Epithelial cell of proximal tubule (primary cell): Measurements from ENCODE around the gene NHSL2. TPM values are rescaled to one million over a fixed set of nuclear protein-coding genes. Genes with fewer than 3 reads are reported as not detected.
A peak's percentile ranks its signal among the peaks of the same experiment; 100 is the strongest.
"Not testable (repeated sequence)": the region's sequence is repeated elsewhere in the genome, so short reads cannot be mapped to it uniquely, and the experiment has no call there.

Source experiments
- DNase-seq: peaks from one replicate; pipeline ENCODE4 v3.0.0-alpha.2; 2011; ENCODE audit warnings: low read depth
- H3K4me3 ChIP-seq: 2 replicates; pipeline ENCODE4 v1.5.1; 2011; ENCODE audit warnings: low read depth, mild to moderate bottlenecking, low read length
- total RNA-seq: library from RNA; depleted of rRNA; stranded (reverse); fragments of >200 nt; gene quantifications from 2 replicates; pipeline ENCODE4 v1.2.3, GENCODE V29; 2015
- TF ChIP-seq, protein P1 (sequence below): conservative IDR thresholded peaks from 2 replicates; pipeline ENCODE4 v1.5.1; 2012; ENCODE audit warnings: low read depth, mild to moderate bottlenecking, low read length

NHSL2 gene
- total RNA-seq, 1 donor from 2014 or later, result 1.0 TPM

DNA sequence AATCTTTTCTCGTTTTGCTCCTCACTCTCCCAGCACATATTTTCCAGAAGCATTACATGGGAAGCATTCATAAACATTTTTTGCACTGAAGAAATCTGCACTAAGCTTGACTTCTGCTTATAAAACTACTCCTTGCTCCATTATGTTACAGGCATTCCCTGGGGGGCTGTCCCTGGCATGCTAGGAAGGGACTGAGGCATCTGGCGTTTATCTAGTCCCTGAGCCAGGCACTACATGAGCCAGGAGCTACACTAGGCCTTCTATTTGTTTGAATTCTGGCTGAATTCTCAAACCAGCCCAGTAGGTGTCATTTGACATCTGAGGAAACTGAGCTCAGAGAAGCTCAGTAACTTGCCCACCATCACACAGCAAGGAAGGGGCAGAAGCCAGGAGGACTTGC lies 43.3 kb downstream of the NHSL2 start:
- no peak overlapping the region for H3K4me3 ChIP-seq
- DNase-seq, result no peak
- TF ChIP-seq, protein P1, sequence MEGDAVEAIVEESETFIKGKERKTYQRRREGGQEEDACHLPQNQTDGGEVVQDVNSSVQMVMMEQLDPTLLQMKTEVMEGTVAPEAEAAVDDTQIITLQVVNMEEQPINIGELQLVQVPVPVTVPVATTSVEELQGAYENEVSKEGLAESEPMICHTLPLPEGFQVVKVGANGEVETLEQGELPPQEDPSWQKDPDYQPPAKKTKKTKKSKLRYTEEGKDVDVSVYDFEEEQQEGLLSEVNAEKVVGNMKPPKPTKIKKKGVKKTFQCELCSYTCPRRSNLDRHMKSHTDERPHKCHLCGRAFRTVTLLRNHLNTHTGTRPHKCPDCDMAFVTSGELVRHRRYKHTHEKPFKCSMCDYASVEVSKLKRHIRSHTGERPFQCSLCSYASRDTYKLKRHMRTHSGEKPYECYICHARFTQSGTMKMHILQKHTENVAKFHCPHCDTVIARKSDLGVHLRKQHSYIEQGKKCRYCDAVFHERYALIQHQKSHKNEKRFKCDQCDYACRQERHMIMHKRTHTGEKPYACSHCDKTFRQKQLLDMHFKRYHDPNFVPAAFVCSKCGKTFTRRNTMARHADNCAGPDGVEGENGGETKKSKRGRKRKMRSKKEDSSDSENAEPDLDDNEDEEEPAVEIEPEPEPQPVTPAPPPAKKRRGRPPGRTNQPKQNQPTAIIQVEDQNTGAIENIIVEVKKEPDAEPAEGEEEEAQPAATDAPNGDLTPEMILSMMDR, result no peak

DNA sequence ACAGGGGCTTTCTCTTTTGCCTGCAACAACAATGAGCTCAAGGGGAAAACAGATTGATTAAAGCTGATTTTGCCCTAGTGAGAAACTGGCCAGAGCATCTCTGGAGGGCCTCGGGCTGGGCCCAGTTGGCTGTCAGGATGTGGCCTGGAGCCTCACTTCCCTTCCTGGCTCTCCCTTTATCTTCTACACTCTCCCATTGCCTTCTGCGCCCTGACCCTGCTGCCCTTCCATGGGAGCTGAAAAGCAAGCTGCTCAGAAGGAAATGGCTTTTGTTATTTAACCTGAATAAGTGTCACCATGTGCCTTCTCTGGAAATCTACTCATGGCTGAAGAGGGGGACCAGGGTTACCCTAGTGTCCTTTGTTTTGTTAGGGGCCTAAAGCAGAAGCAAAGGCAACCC lies 43.8 kb downstream of the NHSL2 start:
- DNase-seq, result no peak
- no peak overlapping the region for H3K4me3 ChIP-seq
- TF ChIP-seq, protein P1, result no peak

DNA sequence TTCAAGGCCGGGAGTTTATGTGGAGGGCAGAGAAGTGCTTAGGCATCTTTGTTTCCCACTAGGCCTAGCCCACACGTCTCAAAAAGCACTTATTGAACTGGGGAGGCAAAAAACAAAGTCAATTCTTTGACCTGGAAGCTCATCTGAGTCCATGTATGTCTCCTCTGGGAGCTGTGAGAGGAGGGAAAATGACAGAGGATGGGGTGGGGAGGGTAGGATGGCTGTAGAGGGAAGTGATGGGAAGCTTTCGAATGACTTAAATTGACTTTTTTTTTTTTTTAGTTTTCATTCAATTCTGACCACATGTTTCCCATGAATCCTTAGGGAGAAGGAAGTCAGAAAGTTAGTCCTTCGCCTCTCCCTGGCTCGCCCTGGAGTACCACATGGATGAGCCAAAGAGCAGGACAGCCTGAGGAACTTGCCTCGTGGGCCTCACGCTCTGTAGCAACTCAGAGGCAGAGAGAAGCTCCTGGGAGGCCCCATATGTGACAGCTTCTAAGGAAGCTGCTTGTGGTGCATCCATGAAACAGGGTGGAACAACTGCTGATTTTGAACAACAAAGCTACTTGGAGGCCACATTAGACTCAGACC lies 45.0 kb downstream of the NHSL2 start:
- no peak for DNase-seq
- TF ChIP-seq, protein P1, result no peak
- no peak overlapping the region for H3K4me3 ChIP-seq

DNA sequence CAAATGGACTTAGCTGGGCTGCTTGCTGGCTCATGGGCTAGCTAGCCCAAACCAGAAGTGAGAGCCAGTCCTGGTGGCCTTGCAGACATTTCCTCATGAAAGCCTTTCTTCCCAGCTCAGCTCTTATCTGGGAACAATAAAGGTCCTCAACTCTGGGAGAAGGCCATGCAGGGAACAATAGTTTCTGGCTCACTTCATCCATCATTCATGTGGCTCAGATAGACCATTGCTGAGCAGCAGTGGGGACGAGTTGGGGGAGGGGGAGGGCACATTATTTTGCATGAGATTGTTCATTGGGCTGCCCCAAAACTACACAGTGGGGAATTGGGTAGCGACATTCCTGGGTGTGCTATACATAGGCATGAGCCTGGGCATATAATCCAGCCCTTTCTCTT lies 47.6 kb downstream of the NHSL2 start:
- no peak overlapping the region for H3K4me3 ChIP-seq
- DNase-seq, result no peak
- TF ChIP-seq, protein P1, result no peak

DNA sequence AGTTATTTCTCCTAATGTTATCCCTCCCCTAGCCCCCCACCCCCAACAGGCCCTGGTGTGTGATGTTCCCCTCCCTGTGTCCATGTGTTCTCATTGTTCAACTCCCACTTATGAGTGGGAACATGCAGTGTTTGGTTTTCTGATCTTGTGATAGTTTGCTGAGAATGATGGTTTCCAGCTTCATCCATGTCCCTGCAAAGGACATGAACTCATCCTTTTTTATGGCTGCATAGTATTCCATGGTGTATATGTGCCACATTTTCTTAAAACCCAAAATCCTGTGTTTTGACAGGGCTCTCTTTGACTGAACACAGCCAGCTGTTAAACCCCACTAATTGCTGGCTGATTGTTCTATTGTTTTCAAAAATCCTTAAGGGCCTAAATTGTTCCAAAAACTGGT lies 53.5 kb downstream of the NHSL2 start:
- H3K4me3 ChIP-seq, DNase-seq: not testable (repeated sequence)

DNA sequence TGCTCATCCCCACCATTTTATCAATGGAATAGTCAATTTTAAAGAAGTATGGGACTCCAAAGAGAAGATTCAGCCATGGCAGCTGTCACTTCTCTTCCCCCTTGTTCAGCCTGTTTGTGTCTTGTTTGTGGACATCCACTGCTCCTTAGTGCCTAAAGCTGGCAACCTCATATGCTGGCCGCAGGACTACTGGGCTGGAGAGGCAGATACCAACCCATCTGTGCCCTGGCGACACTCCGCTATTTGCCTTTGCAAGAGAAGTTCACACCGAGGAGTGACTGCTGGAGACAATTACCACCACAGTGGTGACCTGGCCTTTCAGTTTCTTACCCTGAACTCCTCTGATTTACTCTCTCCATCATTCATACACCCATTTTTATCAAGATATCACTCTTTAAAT lies 64.3 kb downstream of the NHSL2 start:
- TF ChIP-seq, protein P1, result no peak
- no peak for DNase-seq
- H3K4me3 ChIP-seq, result no peak overlapping the region

DNA sequence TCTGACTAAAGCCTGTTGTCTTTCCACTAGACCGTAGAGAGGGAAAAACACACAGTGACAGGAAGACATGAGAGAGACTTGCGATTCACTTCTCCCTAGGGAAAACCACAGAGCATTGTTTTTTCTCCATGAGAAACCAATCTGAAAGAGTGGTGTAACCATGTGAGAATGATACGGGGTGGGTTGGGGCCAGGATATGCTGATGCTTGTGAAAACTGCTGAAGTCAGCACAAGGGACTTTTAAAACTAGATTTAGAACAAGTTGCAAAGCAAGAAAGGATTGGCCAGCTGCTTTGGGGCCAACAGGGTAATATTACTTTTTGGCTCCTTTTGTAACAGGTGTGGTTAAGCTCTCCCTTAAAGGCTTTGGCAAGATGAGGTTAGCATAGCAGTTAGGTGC lies 66.1 kb downstream of the NHSL2 start:
- no peak overlapping the region for H3K4me3 ChIP-seq
- TF ChIP-seq, protein P1, result no peak
- peak; percentile 38 for DNase-seq
